Measurements from ENCODE around the gene AIPL1.
"Not testable (repeated sequence)": the region's sequence is repeated elsewhere in the genome, so short reads cannot be mapped to it uniquely, and the experiment has no call there.

Gene AIPL1

GRCh38 chr17:6435051-6435450 is at the start of gene AIPL1:
TSS of gene AIPL1 (minus strand) at chr17:6435121. CDS start at chr17:6435104, 17 bp downstream.
- no peak for DNase-seq

GRCh38 chr17:6483507-6483906 is 48.6 kb upstream of the AIPL1 start:
- no peak for DNase-seq

- not testable (repeated sequence) for DNase-seq
Measured at GRCh38 chr17:6482796-6483195, 47.9 kb upstream of the AIPL1 start.

DNA sequence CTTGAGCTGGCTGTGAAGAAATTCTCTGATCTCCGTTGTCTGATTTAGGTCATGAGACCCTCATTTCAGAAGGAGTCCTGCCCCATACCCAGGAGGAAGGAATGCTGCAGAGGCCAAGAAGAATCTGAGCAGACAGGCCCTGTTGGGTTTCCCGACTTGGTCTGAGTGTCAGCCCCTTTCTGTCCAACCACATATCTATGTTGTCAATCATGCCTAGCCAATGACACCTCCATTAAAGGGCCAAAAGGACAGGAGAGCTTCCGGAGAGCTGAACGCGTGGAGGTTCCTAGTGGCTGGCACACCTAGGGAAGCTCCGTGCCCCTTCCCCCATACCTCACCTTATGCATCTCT is 47.2 kb upstream of the AIPL1 start:
- DNase-seq, result no peak

- DNase-seq, result no peak
Measured at GRCh38 chr17:6480303-6480675, 45.4 kb upstream of the AIPL1 start.

GRCh38 chr17:6479622-6480302 is 44.8 kb upstream of the AIPL1 start:
- no peak for DNase-seq

DNA sequence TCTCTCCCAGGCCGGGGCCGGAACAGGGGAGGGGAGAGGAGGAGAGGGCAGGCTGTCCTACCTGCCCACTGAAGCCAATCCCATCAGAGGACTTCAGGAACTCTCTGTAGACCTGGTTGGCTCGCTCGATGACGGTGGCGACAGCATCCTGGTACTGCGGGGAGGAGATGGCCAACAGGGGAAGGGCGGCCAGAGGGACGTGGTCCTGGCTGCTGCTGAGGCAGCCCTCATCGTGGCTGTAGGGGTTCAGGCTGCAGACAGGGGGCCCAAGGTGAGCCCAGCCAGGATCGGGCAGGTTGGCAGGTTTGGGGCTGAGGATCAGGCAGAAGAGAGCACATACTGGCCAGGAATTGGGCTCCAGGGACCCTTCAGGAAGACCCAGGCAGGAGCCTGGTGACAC is 43.6 kb upstream of the AIPL1 start:
- no peak for DNase-seq

DNA sequence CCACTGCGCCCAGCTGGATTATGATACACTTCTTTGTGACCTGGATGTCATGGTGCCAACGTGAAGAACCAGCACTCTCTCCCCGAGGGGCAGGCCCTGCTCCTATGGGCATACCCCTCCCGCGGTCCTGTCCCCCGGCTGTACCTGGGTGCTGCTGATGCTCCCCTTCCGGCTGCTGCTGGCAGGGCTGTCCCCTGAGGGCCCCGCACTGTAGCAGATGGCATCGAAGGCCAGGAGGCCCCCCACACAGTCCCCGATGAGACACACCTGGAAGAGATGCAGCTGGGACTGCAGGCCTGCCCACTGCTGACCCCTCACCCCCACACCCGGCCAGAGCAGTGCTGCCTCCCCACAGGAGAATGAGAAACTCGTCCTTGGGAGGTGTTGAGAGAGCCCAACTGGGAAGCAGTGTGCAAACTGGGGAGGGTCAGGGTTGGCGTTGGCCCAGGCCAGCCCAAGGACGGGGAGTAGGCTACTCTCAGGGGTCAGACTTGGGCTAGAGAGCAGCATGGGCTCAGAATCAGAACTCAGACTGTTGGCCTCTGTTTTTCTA is 43.0 kb upstream of the AIPL1 start:
- no peak for DNase-seq

DNA sequence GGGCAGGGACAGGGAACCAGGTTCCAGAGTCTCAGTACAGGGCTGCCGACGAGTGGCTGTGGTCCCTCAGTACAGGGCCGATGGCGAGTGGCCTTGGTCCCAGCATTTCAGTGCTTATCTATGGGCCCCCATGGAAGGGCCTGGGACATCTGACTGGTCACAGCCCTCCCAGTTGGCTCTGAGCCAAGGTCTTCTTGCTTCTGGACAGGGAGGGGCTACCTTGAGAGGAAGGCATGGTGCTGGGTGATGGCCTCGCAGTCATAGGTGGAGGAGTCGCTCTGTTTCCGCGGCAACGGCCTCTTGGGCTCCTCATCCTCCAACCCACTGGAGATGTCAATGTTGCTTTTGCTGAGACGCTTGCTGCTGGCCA is 41.9 kb upstream of the AIPL1 start:
- no peak for DNase-seq

DNA sequence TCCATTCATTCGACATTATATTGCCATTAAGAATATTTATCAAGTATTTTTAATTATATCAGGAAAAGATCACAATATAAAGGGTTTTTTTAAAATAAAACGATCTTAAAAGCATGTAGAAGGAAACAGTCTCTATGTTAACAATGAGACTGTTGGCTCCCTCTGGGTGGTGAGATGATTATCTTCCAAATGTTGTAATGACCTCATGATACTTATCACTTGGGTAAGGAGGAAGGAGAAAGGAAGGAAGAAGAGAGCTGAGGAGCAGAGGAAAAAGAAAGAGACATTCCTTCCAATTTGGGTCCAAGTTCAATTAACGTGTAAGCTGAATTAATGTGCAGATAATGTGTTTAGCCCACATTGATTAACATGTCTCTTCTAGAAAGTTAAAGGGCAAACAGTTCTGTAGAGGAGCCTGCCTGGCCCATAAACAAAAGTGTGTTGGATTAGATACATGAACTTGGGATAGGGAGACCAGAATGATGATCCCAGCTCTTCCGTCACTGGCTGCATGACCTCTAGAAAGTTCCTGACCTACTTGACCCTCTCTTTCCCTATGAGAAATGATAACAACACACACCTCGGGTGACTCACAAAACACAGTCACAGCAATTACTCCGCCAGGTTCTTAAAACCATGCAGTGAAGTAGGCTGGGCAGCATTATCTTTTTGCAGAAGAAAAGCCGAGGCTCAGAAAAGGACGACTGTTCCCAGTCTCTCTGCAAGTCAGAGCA is 41.3 kb upstream of the AIPL1 start:
- no peak for DNase-seq

- DNase-seq, result no peak
Measured at GRCh38 chr17:6475411-6475810, 40.5 kb upstream of the AIPL1 start.

DNA sequence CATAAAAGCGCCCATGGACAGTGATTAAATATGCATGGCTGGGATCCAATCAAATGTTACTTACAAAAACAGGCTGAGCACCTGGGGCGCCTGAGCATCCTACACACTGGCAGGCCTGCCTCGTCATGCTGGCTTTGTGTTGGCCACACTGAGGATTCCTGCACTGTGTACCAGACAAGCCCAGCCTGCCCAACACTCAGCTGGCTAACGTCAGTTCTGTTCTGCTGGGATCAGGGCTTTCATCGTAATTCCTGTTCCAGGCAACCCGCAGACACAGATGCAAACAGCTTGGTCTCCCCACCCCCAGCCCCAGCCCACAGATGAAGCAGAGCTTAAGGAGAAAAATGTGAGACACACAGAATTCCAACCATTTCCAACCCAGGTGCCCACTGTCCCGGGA is 40.0 kb upstream of the AIPL1 start:
- DNase-seq, result no peak

- no peak for DNase-seq
Measured at GRCh38 chr17:6474376-6474775, 39.5 kb upstream of the AIPL1 start.

- no peak for DNase-seq
Measured at GRCh38 chr17:6473128-6473767, 38.3 kb upstream of the AIPL1 start.

DNA sequence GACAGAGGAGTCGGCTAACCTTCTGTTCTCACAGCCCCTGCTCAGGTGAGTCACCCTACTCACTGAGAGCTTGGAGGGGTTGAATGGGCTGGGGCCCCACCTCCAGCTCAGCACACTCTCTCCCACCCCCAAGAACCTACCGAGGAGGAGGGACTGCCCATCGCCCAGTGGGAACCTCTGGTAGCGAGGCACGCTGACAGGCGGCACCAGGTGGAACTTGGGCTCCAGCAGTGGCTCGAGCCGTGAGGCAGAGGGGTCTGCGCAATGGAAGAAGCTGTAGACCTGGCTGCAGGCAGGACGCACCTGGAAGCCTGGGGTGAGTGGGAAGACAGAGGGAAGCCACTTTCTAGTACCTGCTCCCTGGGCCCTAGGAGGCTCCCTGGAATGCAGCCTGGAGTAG is 37.6 kb upstream of the AIPL1 start:
- DNase-seq, result no peak

DNA sequence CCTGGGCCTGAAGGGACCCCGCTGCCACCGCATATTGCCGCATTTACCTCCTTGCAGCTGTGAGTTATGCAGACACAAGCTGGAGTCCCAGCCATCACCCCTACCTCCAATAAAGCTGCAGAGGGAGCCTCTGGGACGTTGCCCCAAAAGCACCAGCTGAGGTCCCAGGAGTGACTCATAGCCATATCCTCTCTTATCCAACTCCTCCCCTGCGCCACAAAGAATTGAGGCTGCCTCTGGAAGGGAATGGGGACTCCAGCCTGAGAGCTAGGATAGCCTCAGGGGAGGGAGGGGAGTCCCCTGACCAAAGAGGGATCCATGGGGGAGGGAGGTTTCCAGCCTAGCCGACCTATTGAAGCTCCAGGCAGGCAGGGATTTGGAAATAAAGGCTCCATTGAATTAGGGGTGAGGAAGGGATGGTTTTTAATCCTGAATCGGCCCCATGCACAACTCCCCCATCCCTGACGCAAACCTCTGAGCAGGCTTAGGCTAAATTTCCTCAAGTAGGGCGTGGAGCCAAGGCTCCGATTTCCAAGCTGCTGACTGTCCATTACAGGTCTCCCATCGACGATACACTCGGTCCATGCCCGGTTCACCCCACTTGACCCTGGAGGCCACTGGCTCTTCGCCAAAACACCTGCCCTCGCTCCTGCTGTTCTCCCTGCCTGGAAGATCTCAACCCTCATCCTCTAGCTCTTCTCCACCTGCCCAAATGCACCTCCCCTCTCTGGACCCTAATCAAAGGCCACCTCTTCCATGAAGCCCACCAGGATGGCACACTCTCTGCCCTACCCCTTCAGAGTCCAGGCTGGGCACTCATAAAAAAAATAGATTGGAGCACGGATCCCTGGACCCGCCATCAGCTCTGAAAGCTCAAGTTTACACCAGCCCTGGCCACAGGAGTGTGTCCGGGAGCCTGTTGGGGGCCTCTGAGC is 36.9 kb upstream of the AIPL1 start:
- no peak for DNase-seq

DNA sequence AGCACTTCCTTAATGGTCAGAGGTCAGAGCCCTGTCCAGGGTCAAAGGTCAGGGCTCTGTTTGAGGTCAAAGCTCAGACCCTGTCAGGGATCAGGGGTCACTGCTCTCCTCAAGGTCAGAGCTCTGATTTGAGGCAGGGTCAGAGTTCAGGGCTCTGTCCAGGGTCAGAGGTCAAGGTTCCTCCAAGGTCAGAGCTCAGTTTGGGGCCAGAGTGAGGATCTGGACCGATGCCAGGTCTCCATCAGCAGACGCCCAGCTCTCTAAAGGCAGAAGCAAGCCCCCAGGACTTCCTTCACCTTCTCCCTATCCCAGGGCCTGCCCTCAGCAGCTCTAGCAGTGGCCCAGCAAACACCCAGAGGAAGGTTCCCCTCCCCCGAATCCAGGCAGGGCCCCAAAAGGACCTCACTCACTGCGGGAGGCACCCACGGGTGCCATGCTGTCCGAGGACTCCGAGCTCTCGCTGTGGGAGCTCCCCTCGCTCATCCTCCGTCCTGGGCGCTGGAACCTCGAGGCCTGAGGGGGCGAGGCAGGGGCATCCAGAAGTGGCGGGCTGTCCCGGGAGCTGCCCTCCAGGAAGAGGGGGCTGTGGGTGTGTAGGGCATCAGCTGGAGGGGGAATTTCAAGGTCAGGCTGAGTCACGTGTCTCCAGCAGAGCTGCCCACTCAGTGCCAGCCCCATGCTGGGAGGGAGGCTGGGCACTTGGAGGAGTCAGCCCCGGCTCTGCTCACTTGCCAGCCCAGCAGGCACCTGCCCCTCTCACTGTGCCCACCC is 36.0 kb upstream of the AIPL1 start:
- no peak for DNase-seq

DNA sequence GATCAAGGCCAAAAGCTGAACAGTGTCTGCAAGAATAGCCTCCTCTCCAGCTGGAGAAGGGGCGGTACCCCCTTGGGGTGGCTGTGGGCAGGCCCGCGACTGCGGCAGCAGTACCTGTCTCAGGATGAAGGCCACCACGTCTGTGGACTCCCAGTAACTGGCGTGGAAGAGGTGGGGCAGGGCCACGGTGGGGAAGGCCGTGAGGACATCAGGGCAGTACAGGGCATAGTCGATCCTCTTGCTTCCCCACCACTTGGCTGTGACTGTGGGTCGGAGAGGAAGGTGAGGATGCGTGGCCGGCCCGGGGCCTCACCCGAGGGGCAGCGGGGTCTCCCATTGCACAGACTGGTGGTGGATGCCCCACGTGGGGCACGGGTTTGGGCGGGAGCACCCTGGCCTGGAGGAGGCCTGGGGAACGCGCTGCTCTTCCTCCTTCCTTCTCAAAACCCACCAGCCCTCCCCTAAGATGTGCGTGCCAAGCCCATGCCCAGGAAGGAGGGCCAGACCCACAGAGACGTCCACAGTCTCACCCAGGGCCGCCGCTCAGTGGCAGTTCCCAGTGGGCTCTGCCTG is 35.3 kb upstream of the AIPL1 start:
- DNase-seq, result no peak

GRCh38 chr17:6468051-6468790 is 33.3 kb upstream of the AIPL1 start:
- DNase-seq, result no peak

DNA sequence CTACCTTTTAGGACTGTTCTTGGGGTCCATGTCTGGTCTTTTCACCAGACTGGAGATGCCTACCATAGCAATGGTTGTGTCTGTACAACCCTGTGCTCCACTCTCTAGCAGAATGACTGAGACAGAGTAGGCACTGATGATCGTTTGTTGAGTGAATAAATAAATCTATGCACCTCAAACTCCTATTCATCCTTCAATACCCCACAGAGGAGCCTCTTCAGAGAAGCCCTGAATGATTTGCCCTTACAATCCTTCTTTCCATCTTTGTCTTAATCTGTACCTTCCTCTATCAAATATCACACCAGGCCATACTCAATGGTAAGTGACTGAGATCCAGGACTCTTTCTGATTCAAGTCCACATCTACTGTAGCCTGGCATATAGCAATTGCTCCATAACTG is 32.6 kb upstream of the AIPL1 start:
- DNase-seq, result no peak

Measured in cortex of kidney (tissue), 1 donor.